Measurements from ENCODE around the gene ADRM1. TPM values are rescaled to one million over a fixed set of nuclear protein-coding genes. Genes with fewer than 3 reads are reported as not detected.

ADRM1 gene
- total RNA-seq, 2 experiments from 2014 or later = 40.8 to 44.3 TPM

- H3K9me3 ChIP-seq (ENCODE audit: control insufficient read depth in 1 of 2, insufficient read depth in 1 of 2, low read length in 2 of 2) = no peaks in the 10 kb centered on the region
- no peaks in the 10 kb centered on the region for H3K4me1 Mint-ChIP-seq (ENCODE audit: low read depth)
- no peaks in the 10 kb centered on the region for H3K27me3 Mint-ChIP-seq
- H3K4me3 ChIP-seq (ENCODE audit: low read length) = no peak overlapping the region
- ChIA-PET POLR2A (no interaction called here), CTCF (no interaction called here)
- no peak overlapping the region for H3K4me3 Mint-ChIP-seq
- peaks cover 4% of the 10 kb centered on the region for H3K4me1 ChIP-seq (ENCODE audit: insufficient read depth, low read length)
- no peak for DNase-seq
- intact Hi-C loops (cut with DNase I, micrococcal nuclease) = no loop called here
- no peaks in the 10 kb centered on the region for H3K27me3 ChIP-seq (ENCODE audit: control insufficient read depth in 1 of 2, insufficient read depth in 2 of 2, low read length in 2 of 2)
- no peaks in the 10 kb centered on the region for H3K9me3 Mint-ChIP-seq
- H3K36me3 Mint-ChIP-seq (ENCODE audit: low read depth) = peaks cover 23% of the 10 kb centered on the region
- peaks cover 30% of the 10 kb centered on the region for H3K36me3 ChIP-seq (ENCODE audit: insufficient read depth, low read length)
- no peak overlapping the region for H3K27ac Mint-ChIP-seq
- no peak for ATAC-seq (ENCODE audit: poor library complexity)
- TF ChIP-seq CTCF (IDR thresholded peaks at IDR 0.05) = no peak
- no peak overlapping the region for H3K27ac ChIP-seq (ENCODE audit: low read depth in 1 of 2, low read length in 2 of 2)
These were observed 8.4 kb downstream of the ADRM1 start for GRCh38 chr20:62311150-62311549.

- Histone ChIP-seq H3K4me1 (ENCODE audit: insufficient read depth, low read length) (no peaks in the 10 kb centered on the region), H3K27me3 (ENCODE audit: control insufficient read depth in 1 of 2, insufficient read depth in 2 of 2, low read length in 2 of 2) (no peaks in the 10 kb centered on the region), H3K4me3 (ENCODE audit: low read length) (no peak overlapping the region), H3K27ac (ENCODE audit: low read depth in 1 of 2, low read length in 2 of 2) (no peak overlapping the region), H3K9me3 (ENCODE audit: control insufficient read depth in 1 of 2, insufficient read depth in 1 of 2, low read length in 2 of 2) (peaks cover 0 to under 1% of the 10 kb centered on the region in 2 experiments), H3K36me3 (ENCODE audit: insufficient read depth, low read length) (peaks cover 21% of the 10 kb centered on the region)
- TF ChIP-seq CTCF (IDR thresholded peaks at IDR 0.05) = no peak
- Mint-ChIP-seq H3K27ac (no peak overlapping the region), H3K4me3 (no peak overlapping the region), H3K27me3 (no peaks in the 10 kb centered on the region), H3K36me3 (ENCODE audit: low read depth) (peaks cover 18% of the 10 kb centered on the region), H3K9me3 (no peaks in the 10 kb centered on the region), H3K4me1 (ENCODE audit: low read depth) (no peaks in the 10 kb centered on the region)
- ChIA-PET POLR2A (no interaction called here), CTCF (no interaction called here)
- ATAC-seq (ENCODE audit: poor library complexity) (no peak), DNase-seq (no peak)
- intact Hi-C loops (cut with DNase I, micrococcal nuclease) = no loop called here
These were observed 9.2 kb downstream of the ADRM1 start for GRCh38 chr20:62311832-62312661.

GRCh38 chr20:62312662-62312977 lies 9.8 kb downstream of the ADRM1 start:
- CTCF ChIA-PET = no interaction called here
- H3K4me3 ChIP-seq (ENCODE audit: low read length) = no peak overlapping the region
- POLR2A ChIA-PET = no interaction called here
- Mint-ChIP-seq H3K4me3 (no peak overlapping the region), H3K36me3 (ENCODE audit: low read depth) (peaks cover 14% of the 10 kb centered on the region), H3K9me3 (no peaks in the 10 kb centered on the region), H3K27ac (no peak overlapping the region), H3K4me1 (ENCODE audit: low read depth) (no peaks in the 10 kb centered on the region), H3K27me3 (no peaks in the 10 kb centered on the region)
- H3K9me3 ChIP-seq (ENCODE audit: control insufficient read depth in 1 of 2, insufficient read depth in 1 of 2, low read length in 2 of 2) = peaks cover 0 to 6% of the 10 kb centered on the region in 2 experiments
- ATAC-seq (ENCODE audit: poor library complexity) (no peak), DNase-seq (no peak)
- no peak for TF ChIP-seq CTCF (IDR thresholded peaks at IDR 0.05)
- H3K27me3 ChIP-seq (ENCODE audit: control insufficient read depth in 1 of 2, insufficient read depth in 2 of 2, low read length in 2 of 2) = no peaks in the 10 kb centered on the region
- no peaks in the 10 kb centered on the region for H3K4me1 ChIP-seq (ENCODE audit: insufficient read depth, low read length)
- peaks cover 15% of the 10 kb centered on the region for H3K36me3 ChIP-seq (ENCODE audit: insufficient read depth, low read length)
- intact Hi-C loops (cut with DNase I, micrococcal nuclease) = no loop called here
- no peak overlapping the region for H3K27ac ChIP-seq (ENCODE audit: low read depth in 1 of 2, low read length in 2 of 2)

Measured in CD4-positive, alpha-beta T cell (primary cell).